ENCODE measurements around the gene TRAK2.

TRAK2 gene

GRCh38 chr2:201342923-201343322 is 108.3 kb downstream of the TRAK2 start:
- no peaks in the 10 kb centered on the region for H3K36me3 ChIP-seq (ENCODE audit: insufficient read depth, low read length)
- no peak overlapping the region for H3K4me2 ChIP-seq (ENCODE audit: insufficient read depth, low read length)
- H3K27me3 ChIP-seq (ENCODE audit: insufficient read depth, low read length, poor library complexity), result no peaks in the 10 kb centered on the region
- no peak overlapping the region for H2AFZ ChIP-seq (ENCODE audit: low read depth, low read length)
- no peak overlapping the region for H3K27ac ChIP-seq (ENCODE audit: low read length)
- ATAC-seq (ENCODE audit: insufficient read depth, low read depth) (no peak), DNase-seq (no peak)
- no peak overlapping the region for H3K9ac ChIP-seq (ENCODE audit: low read depth, low read length)
- H3K4me1 ChIP-seq (ENCODE audit: insufficient read depth, low read length), result peaks cover 9% of the 10 kb centered on the region; the same call in 1 of the 2 replicates
- no peaks in the 10 kb centered on the region for H4K20me1 ChIP-seq (ENCODE audit: insufficient read depth, low read length)
- H3K9me3 ChIP-seq (ENCODE audit: insufficient read depth, low read length, severe bottlenecking), result no peaks in the 10 kb centered on the region
- no peak overlapping the region for H3K4me3 ChIP-seq (ENCODE audit: low read depth in 1 of 2, low read length in 2 of 2)
- H3K79me2 ChIP-seq (ENCODE audit: insufficient read depth, low read length), result no peaks in the 10 kb centered on the region
- TF ChIP-seq CTCF (IDR thresholded peaks at IDR 0.05; ENCODE audit: borderline replicate concordance, extremely low read depth, low read length, poor library complexity, severe bottlenecking) (no peak), EZH2 (IDR thresholded peaks at IDR 0.05; ENCODE audit: borderline replicate concordance, low read depth, low read length, severe bottlenecking) (no peak)

- Histone ChIP-seq H3K4me1 (ENCODE audit: insufficient read depth, low read length) (no peaks in the 10 kb centered on the region), H4K20me1 (ENCODE audit: insufficient read depth, low read length) (no peaks in the 10 kb centered on the region), H3K79me2 (ENCODE audit: insufficient read depth, low read length) (no peaks in the 10 kb centered on the region), H3K4me3 (ENCODE audit: low read depth in 1 of 2, low read length in 2 of 2) (no peak overlapping the region), H3K36me3 (ENCODE audit: insufficient read depth, low read length) (no peaks in the 10 kb centered on the region), H2AFZ (ENCODE audit: low read depth, low read length) (no peak overlapping the region), H3K9ac (ENCODE audit: low read depth, low read length) (no peak overlapping the region), H3K4me2 (ENCODE audit: insufficient read depth, low read length) (no peak overlapping the region), H3K27me3 (ENCODE audit: insufficient read depth, low read length, poor library complexity) (no peaks in the 10 kb centered on the region), H3K27ac (ENCODE audit: low read length) (no peak overlapping the region), H3K9me3 (ENCODE audit: insufficient read depth, low read length, severe bottlenecking) (no peaks in the 10 kb centered on the region)
- DNase-seq, result no peak
- no peak for ATAC-seq (ENCODE audit: insufficient read depth, low read depth)
- TF ChIP-seq EZH2 (IDR thresholded peaks at IDR 0.05; ENCODE audit: borderline replicate concordance, low read depth, low read length, severe bottlenecking), result no peak
Observed at GRCh38 chr2:201329409-201329808, 121.8 kb downstream of the TRAK2 start.

- DNase-seq, result no peak
- H3K4me1 ChIP-seq (ENCODE audit: insufficient read depth, low read length), result no peaks in the 10 kb centered on the region
- H3K9me3 ChIP-seq (ENCODE audit: insufficient read depth, low read length, severe bottlenecking), result peaks cover 8% of the 10 kb centered on the region
- H2AFZ ChIP-seq (ENCODE audit: low read depth, low read length), result no peak overlapping the region
- H3K4me3 ChIP-seq (ENCODE audit: low read depth in 1 of 2, low read length in 2 of 2), result no peak overlapping the region
- H3K79me2 ChIP-seq (ENCODE audit: insufficient read depth, low read length), result no peaks in the 10 kb centered on the region
- no peak overlapping the region for H3K27ac ChIP-seq (ENCODE audit: low read length)
- no peaks in the 10 kb centered on the region for H4K20me1 ChIP-seq (ENCODE audit: insufficient read depth, low read length)
- H3K27me3 ChIP-seq (ENCODE audit: insufficient read depth, low read length, poor library complexity), result no peaks in the 10 kb centered on the region
- no peaks in the 10 kb centered on the region for H3K36me3 ChIP-seq (ENCODE audit: insufficient read depth, low read length)
- no peak for ATAC-seq (ENCODE audit: insufficient read depth, low read depth)
- H3K9ac ChIP-seq (ENCODE audit: low read depth, low read length), result no peak overlapping the region
- no peak for TF ChIP-seq CTCF (IDR thresholded peaks at IDR 0.05; ENCODE audit: borderline replicate concordance, extremely low read depth, low read length, poor library complexity, severe bottlenecking)
- TF ChIP-seq EZH2 (IDR thresholded peaks at IDR 0.05; ENCODE audit: borderline replicate concordance, low read depth, low read length, severe bottlenecking), result no peak
- H3K4me2 ChIP-seq (ENCODE audit: insufficient read depth, low read length), result no peak overlapping the region
Observed at GRCh38 chr2:201327678-201328077, 123.6 kb downstream of the TRAK2 start.
